Measurements from ENCODE around the gene POU6F2.

DNA sequence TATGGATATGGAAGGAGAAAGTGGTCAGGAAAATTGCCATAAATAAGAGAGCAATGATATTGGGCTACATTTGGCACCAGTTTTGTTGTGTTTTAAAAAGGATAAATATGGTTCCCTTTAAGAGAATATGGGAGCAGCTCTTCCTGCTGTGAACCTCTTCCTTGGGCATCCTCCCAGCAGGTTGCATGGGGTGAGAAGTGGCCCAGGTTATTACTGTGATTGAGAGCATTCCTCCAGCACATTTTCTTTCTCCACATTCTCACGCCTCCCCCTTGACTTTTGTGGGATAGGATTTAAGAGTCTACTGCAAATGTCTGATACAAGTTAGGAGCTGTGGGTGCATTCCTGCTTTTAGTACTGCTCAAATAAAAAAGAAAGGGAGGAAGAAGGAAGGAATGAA, 214.8 kb downstream of the POU6F2 start:
- TF ChIP-seq, protein P1, sequence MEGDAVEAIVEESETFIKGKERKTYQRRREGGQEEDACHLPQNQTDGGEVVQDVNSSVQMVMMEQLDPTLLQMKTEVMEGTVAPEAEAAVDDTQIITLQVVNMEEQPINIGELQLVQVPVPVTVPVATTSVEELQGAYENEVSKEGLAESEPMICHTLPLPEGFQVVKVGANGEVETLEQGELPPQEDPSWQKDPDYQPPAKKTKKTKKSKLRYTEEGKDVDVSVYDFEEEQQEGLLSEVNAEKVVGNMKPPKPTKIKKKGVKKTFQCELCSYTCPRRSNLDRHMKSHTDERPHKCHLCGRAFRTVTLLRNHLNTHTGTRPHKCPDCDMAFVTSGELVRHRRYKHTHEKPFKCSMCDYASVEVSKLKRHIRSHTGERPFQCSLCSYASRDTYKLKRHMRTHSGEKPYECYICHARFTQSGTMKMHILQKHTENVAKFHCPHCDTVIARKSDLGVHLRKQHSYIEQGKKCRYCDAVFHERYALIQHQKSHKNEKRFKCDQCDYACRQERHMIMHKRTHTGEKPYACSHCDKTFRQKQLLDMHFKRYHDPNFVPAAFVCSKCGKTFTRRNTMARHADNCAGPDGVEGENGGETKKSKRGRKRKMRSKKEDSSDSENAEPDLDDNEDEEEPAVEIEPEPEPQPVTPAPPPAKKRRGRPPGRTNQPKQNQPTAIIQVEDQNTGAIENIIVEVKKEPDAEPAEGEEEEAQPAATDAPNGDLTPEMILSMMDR (IDR thresholded peaks at IDR 0.05), result no peak
- TF ChIP-seq POLR2A (IDR thresholded peaks at IDR 0.05), result no peak
